Gastroesophageal sphincter (tissue), 4 donors: Measurements from ENCODE around the gene CPOX. TPM values are rescaled to one million over a fixed set of nuclear protein-coding genes. Genes with fewer than 3 reads are reported as not detected.
A peak's percentile ranks its signal among the peaks of the same experiment; 100 is the strongest.

Source experiments
- ATAC-seq: fragments of 150-250 bp; one replicate; pipeline ENCODE4 v1.9.1; 2016; ENCODE audit warnings: mild to moderate bottlenecking, moderate library complexity
- H3K27ac ChIP-seq, 4 donors: fragments of 200-600 bp; sonication (generic) in 3 of 4; 1 replicate in 3 of 4; 2 replicates in 1 of 4; pipeline ENCODE4 v1.5.1; 2016 to 2019
- H3K27me3 ChIP-seq: fragments of 200-600 bp; sonication (generic); one replicate; pipeline ENCODE4 v1.5.1; 2019
- H3K36me3 ChIP-seq, 2 donors: fragments of 200-600 bp; sonication (generic); one replicate each; pipeline ENCODE4 v1.5.1; 2019; ENCODE audit warnings: control low read depth in 1 of 2
- H3K4me1 ChIP-seq, 3 donors: fragments of 200-600 bp; sonication (generic); 1 replicate in 2 of 3; 2 replicates in 1 of 3; pipeline ENCODE4 v1.5.1; 2016 to 2019; ENCODE audit warnings: control low read depth in 2 of 3
- H3K4me3 ChIP-seq, 2 donors: fragments of 200-600 bp; sonication (generic); one replicate each; pipeline ENCODE4 v1.5.1; 2019; ENCODE audit warnings: mild to moderate bottlenecking in 1 of 2, moderate library complexity in 1 of 2
- H3K9me3 ChIP-seq, 3 donors: fragments of 200-600 bp; sonication (generic); one replicate each; pipeline ENCODE4 v1.5.1; 2017 to 2019; ENCODE audit warnings: control low read depth in 2 of 3
- CTCF ChIP-seq, 4 experiments: fragments of 200-600 bp in 2 of 4; fragments of 450-650 bp in 2 of 4; sonication (generic) in 1 of 4; IDR thresholded peaks; one replicate each; pipeline ENCODE4 v1.5.1; 2017 to 2019; ENCODE audit warnings: antibody characterized with exemption in 4 of 4, mild to moderate bottlenecking in 2 of 4, moderate library complexity in 2 of 4
- EP300 ChIP-seq: sonication (generic); formaldehyde crosslinking; IDR thresholded peaks from one replicate; pipeline ENCODE4 v1.6.1; 2017; ENCODE audit warnings: antibody characterized with exemption, mild to moderate bottlenecking
- POLR2A ChIP-seq, 2 donors: fragments of 450-650 bp; IDR thresholded peaks; one replicate each; pipeline ENCODE4 v1.6.1; 2017; ENCODE audit warnings: antibody characterized with exemption in 2 of 2, mild to moderate bottlenecking in 2 of 2, moderate library complexity in 1 of 2
- POLR2AphosphoS5 ChIP-seq: sonication (generic); formaldehyde crosslinking; IDR thresholded peaks from one replicate; pipeline ENCODE4 v1.6.1; 2017; ENCODE audit warnings: antibody characterized with exemption
- WGBS, 2 donors: methylation state at CpG; one replicate each; pipeline ENCODE4 v1.1.5; 2018; ENCODE audit warnings: low coverage in 1 of 2; 5-methylcytosine and 5-hydroxymethylcytosine counted together
- total RNA-seq, 4 donors: library from RNA; depleted of rRNA; stranded (reverse); fragments of >200 nt; gene quantifications; one replicate each; pipeline ENCODE4 v1.1.0, GENCODE V29; 2016

Gene CPOX
- total RNA-seq, 4 donors from 2014 or later = 11.7 to 26.1 (median 17.1) TPM

- ATAC-seq = no peak
- H3K9me3 ChIP-seq = no peaks in the 10 kb centered on the region
- peaks cover 0 to 80% of the 10 kb centered on the region in 2 donors for H3K36me3 ChIP-seq
- no peak overlapping the region for H3K4me3 ChIP-seq
- no peaks in the 10 kb centered on the region for H3K27me3 ChIP-seq
- 79 to 88% methylated on average over 2 to 8 of the region's 8 CpGs for WGBS, 2 donors
- no peaks in the 10 kb centered on the region for H3K4me1 ChIP-seq
- H3K27ac ChIP-seq = no peak overlapping the region
- TF ChIP-seq POLR2AphosphoS5 (no peak), EP300 (no peak), CTCF (IDR thresholded peaks at IDR 0.05) (no peak), POLR2A (IDR thresholded peaks at IDR 0.05) (no peak)
Measured at GRCh38 chr3:98580401-98581386, 12.7 kb downstream of the CPOX start.

- WGBS, 2 donors = 59 to 75% methylated on average over 3 to 4 of the region's 4 CpGs
- no peaks in the 10 kb centered on the region for H3K27me3 ChIP-seq
- no peaks in the 10 kb centered on the region for H3K9me3 ChIP-seq
- TF ChIP-seq POLR2A (IDR thresholded peaks at IDR 0.05) = no peak
- TF ChIP-seq POLR2AphosphoS5 = no peak
- ATAC-seq = no peak
- no peak overlapping the region for H3K27ac ChIP-seq
- no peak overlapping the region for H3K4me3 ChIP-seq
- no peaks in the 10 kb centered on the region for H3K4me1 ChIP-seq
- peaks cover 0 to 53% of the 10 kb centered on the region in 2 donors for H3K36me3 ChIP-seq
Measured at GRCh38 chr3:98577178-98577895, 16.1 kb downstream of the CPOX start.

GRCh38 chr3:98574132-98574531 is 19.3 kb downstream of the CPOX start:
- 69 to 85% methylated on average over 5 to 6 of the region's 6 CpGs for WGBS, 2 donors
- Histone ChIP-seq H3K27me3 (no peaks in the 10 kb centered on the region), H3K4me3 (no peak overlapping the region), H3K27ac (no peak overlapping the region), H3K36me3 (peaks cover 0 to 29% of the 10 kb centered on the region in 2 donors), H3K4me1 (no peaks in the 10 kb centered on the region), H3K9me3 (no peaks in the 10 kb centered on the region)
- no peak for TF ChIP-seq EP300
- no peak for TF ChIP-seq POLR2AphosphoS5
- TF ChIP-seq CTCF (IDR thresholded peaks at IDR 0.05) = no peak
- no peak for TF ChIP-seq POLR2A (IDR thresholded peaks at IDR 0.05)
- no peak for ATAC-seq

- TF ChIP-seq CTCF (IDR thresholded peaks at IDR 0.05) = peak in 2 of 4 experiments; percentile 15 to 19
- no peak for TF ChIP-seq EP300
- ATAC-seq = no peak
- WGBS, 2 donors = 18 to 34% methylated on average over 2 of the region's 2 CpGs
- Histone ChIP-seq H3K36me3 (peaks cover 0 to 21% of the 10 kb centered on the region in 2 donors), H3K4me1 (no peaks in the 10 kb centered on the region), H3K27me3 (no peaks in the 10 kb centered on the region), H3K27ac (no peak overlapping the region), H3K9me3 (no peaks in the 10 kb centered on the region), H3K4me3 (no peak overlapping the region)
Measured at GRCh38 chr3:98573181-98573728, 20.2 kb downstream of the CPOX start.

- Histone ChIP-seq H3K27ac (no peak overlapping the region), H3K36me3 (no peaks in the 10 kb centered on the region), H3K4me1 (no peaks in the 10 kb centered on the region), H3K27me3 (no peaks in the 10 kb centered on the region), H3K4me3 (no peak overlapping the region), H3K9me3 (no peaks in the 10 kb centered on the region)
- no peak for TF ChIP-seq CTCF (IDR thresholded peaks at IDR 0.05)
- no peak for TF ChIP-seq EP300
- ATAC-seq = no peak
- 65 to 81% methylated on average over 3 of the region's 3 CpGs for WGBS, 2 donors
Measured at GRCh38 chr3:98568402-98568801, 25.0 kb downstream of the CPOX start.
